Thymus (tissue), 11 donors: Measurements from ENCODE around the gene PPIP5K1. TPM values are rescaled to one million over a fixed set of nuclear protein-coding genes. Genes with fewer than 3 reads are reported as not detected.

ENCODE experiments used
- DNase-seq, 9 donors: peaks; one replicate each; pipeline ENCODE4 v3.0.0-alpha.2; 2013; ENCODE audit warnings: low spot score in 9 of 9, low read depth in 6 of 9, missing footprints in 1 of 9
- H3K27ac ChIP-seq, 2 donors: one replicate each; pipeline ENCODE4 v1.5.1; 2013; ENCODE audit warnings: control low read depth in 1 of 2, low read depth in 1 of 2, low read length in 1 of 2, mild to moderate bottlenecking in 1 of 2, moderate library complexity in 1 of 2
- H3K27me3 ChIP-seq, 2 donors: one replicate each; pipeline ENCODE4 v1.5.1; 2013; ENCODE audit warnings: low read length in 1 of 2; ENCODE audit not compliant: control insufficient read depth in 2 of 2, insufficient read depth in 1 of 2
- H3K36me3 ChIP-seq, 2 donors: one replicate each; pipeline ENCODE4 v1.5.1; 2013; ENCODE audit warnings: low read length in 1 of 2, mild to moderate bottlenecking in 1 of 2, moderate library complexity in 1 of 2; ENCODE audit not compliant: control insufficient read depth in 2 of 2, insufficient read depth in 2 of 2
- H3K4me1 ChIP-seq, 2 donors: one replicate each; pipeline ENCODE4 v1.5.1; 2013; ENCODE audit warnings: low read length in 2 of 2; ENCODE audit not compliant: control insufficient read depth in 2 of 2, insufficient read depth in 2 of 2
- H3K4me3 ChIP-seq, 2 donors: one replicate each; pipeline ENCODE4 v1.5.1; 2013; ENCODE audit warnings: low read length in 2 of 2, control low read depth in 1 of 2, mild to moderate bottlenecking in 1 of 2
- H3K9me3 ChIP-seq, 2 donors: one replicate each; pipeline ENCODE4 v1.5.1; 2013; ENCODE audit warnings: low read length in 1 of 2, mild to moderate bottlenecking in 1 of 2; ENCODE audit not compliant: control insufficient read depth in 2 of 2, insufficient read depth in 1 of 2
- WGBS: extraction: QIAGEN DNeasy Blood & Tissue Kit; methylation state at CpG from one replicate; pipeline ENCODE4 v1.1.7; 2013; 5-methylcytosine and 5-hydroxymethylcytosine counted together
- polyA plus RNA-seq: library from polyadenylated mRNA; stranded (reverse); fragments of 200-250 nt; gene quantifications from one replicate; pipeline ENCODE4 v1.2.3, GENCODE V29; 2013
- total RNA-seq: library from RNA; stranded (reverse); fragments of 120-200 nt; gene quantifications from one replicate; pipeline ENCODE4 v1.2.4, GENCODE V29; 2013
- donor health status: healthy.

Gene PPIP5K1
- total and polyA plus RNA-seq, 2 donors, result 4.6 to 5.7 TPM

DNA sequence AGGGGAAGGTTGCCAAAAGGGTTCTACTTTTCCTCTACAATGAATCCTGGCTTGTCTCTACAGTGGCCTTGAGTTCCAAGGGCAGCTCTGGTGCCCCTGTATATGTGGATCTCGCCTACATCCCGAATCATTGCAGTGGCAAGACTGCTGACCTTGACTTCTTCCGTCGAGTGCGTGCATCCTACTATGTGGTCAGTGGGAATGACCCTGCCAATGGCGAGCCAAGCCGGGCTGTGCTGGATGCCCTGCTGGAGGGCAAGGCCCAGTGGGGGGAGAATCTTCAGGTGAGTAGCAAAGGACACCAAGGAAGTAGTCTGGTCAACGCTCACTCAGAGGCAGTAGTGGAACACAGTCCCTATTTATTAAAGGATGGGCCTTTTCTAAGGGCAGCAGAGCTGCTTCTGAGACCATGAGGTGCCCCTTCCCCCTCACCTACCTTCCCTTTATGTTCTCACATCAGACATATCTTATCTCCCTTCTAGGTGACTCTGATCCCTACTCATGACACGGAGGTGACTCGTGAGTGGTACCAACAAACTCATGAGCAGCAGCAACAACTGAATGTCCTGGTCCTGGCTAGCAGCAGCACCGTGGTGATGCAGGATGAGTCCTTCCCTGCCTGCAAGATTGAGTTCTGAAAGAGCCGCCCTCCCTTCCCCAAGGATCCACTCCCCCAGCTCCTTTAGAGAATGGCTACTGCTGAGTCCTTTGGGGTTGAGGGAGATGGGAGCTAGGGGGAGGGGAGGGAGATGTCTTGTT, 60.2 kb downstream of the PPIP5K1 start:
- H3K4me3 ChIP-seq, result no peak overlapping the region
- WGBS, result 97% methylated on average over 12 of the region's 12 CpGs
- no peak overlapping the region for H3K27ac ChIP-seq
- peaks cover 4 to 7% of the 10 kb centered on the region in 2 donors for H3K4me1 ChIP-seq
- H3K27me3 ChIP-seq, result no peaks in the 10 kb centered on the region
- no peak for DNase-seq
- no peaks in the 10 kb centered on the region for H3K9me3 ChIP-seq
- H3K36me3 ChIP-seq, result peaks cover 54 to 72% of the 10 kb centered on the region in 2 donors

DNA sequence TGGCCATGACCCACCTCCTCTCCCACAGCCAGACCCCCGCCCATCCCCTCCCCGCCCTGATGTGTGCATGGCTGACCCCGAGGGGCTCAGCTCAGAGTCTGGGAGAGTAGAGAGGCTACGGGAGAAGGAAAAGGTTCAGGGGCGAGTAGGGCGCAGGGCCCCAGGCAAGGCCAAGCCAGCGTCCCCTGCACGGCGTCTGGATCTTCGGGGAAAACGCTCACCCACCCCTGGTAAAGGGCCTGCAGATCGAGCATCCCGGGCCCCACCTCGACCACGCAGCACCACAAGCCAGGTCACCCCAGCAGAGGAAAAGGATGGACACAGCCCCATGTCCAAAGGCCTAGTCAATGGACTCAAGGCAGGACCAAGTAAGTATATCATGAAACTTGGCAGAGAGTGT, 60.9 kb downstream of the PPIP5K1 start:
- Histone ChIP-seq H3K36me3 (peaks cover 54 to 67% of the 10 kb centered on the region in 2 donors), H3K27ac (no peak overlapping the region), H3K9me3 (no peaks in the 10 kb centered on the region), H3K4me1 (peaks cover 5 to 13% of the 10 kb centered on the region in 2 donors), H3K27me3 (no peaks in the 10 kb centered on the region), H3K4me3 (no peak overlapping the region)
- DNase-seq, result no peak
- 97% methylated on average over 15 of the region's 15 CpGs for WGBS

- 95% methylated on average over 11 of the region's 11 CpGs for WGBS
- no peak for DNase-seq
- Histone ChIP-seq H3K27ac (no peak overlapping the region), H3K4me3 (no peak overlapping the region), H3K4me1 (peaks cover 5 to 18% of the 10 kb centered on the region in 2 donors), H3K27me3 (no peaks in the 10 kb centered on the region), H3K9me3 (no peaks in the 10 kb centered on the region), H3K36me3 (peaks cover 59 to 69% of the 10 kb centered on the region in 2 donors)
Measured at GRCh38 chr15:43528542-43529007, 61.4 kb downstream of the PPIP5K1 start.

DNA sequence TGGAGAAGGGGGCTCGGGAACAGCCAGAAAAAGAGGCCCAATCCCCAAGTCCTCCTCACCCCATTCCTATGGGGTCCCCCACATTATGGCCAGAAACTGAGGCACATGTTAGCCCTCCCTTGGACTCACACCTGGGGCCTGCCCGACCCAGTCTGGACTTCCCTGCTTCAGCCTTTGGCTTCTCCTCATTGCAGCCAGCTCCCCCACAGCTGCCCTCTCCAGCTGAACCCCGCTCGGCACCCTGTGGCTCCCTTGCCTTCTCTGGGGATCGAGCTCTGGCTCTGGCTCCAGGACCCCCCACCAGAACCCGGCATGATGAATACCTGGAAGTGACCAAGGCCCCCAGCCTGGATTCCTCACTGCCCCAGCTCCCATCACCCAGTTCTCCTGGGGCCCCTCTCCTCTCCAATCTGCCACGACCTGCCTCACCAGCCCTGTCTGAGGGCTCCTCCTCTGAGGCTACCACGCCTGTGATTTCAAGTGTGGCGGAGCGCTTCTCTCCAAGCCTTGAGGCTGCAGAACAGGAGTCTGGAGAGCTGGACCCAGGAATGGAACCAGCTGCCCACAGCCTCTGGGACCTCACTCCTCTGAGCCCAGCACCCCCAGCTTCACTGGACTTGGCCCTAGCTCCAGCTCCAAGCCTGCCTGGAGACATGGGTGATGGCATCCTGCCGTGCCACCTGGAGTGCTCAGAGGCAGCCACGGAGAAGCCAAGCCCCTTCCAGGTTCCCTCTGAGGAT, 62.0 kb downstream of the PPIP5K1 start:
- Histone ChIP-seq H3K9me3 (no peaks in the 10 kb centered on the region), H3K4me3 (no peak overlapping the region), H3K36me3 (peaks cover 65 to 75% of the 10 kb centered on the region in 2 donors), H3K27me3 (no peaks in the 10 kb centered on the region), H3K4me1 (peaks cover 5 to 21% of the 10 kb centered on the region in 2 donors), H3K27ac (no peak overlapping the region)
- no peak for DNase-seq
- WGBS, result 96% methylated on average over 12 of the region's 12 CpGs

DNA sequence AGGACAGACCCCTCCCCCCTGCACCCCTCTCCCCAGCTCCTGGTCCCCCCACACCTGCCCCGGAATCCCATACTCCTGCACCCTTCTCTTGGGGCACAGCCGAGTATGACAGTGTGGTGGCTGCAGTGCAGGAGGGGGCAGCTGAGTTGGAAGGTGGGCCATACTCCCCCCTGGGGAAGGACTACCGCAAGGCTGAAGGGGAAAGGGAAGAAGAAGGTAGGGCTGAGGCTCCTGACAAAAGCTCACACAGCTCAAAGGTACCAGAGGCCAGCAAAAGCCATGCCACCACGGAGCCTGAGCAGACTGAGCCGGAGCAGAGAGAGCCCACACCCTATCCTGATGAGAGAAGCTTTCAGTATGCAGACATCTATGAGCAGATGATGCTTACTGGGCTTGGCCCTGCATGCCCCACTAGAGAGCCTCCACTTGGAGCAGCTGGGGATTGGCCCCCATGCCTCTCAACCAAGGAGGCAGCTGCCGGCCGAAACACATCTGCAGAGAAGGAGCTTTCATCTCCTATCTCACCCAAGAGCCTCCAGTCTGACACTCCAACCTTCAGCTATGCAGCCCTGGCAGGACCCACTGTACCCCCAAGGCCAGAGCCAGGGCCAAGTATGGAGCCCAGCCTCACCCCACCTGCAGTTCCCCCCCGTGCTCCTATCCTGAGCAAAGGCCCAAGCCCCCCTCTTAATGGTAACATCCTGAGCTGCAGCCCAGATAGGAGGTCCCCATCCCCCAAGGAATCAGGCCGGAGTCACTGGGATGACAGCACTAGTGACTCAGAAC, 62.8 kb downstream of the PPIP5K1 start:
- Histone ChIP-seq H3K27ac (no peak overlapping the region), H3K4me3 (no peak overlapping the region), H3K4me1 (peaks cover 5 to 21% of the 10 kb centered on the region in 2 donors), H3K36me3 (peaks cover 73 to 83% of the 10 kb centered on the region in 2 donors), H3K27me3 (no peaks in the 10 kb centered on the region), H3K9me3 (no peaks in the 10 kb centered on the region)
- WGBS, result 97% methylated on average over 9 of the region's 9 CpGs
- no peak for DNase-seq

DNA sequence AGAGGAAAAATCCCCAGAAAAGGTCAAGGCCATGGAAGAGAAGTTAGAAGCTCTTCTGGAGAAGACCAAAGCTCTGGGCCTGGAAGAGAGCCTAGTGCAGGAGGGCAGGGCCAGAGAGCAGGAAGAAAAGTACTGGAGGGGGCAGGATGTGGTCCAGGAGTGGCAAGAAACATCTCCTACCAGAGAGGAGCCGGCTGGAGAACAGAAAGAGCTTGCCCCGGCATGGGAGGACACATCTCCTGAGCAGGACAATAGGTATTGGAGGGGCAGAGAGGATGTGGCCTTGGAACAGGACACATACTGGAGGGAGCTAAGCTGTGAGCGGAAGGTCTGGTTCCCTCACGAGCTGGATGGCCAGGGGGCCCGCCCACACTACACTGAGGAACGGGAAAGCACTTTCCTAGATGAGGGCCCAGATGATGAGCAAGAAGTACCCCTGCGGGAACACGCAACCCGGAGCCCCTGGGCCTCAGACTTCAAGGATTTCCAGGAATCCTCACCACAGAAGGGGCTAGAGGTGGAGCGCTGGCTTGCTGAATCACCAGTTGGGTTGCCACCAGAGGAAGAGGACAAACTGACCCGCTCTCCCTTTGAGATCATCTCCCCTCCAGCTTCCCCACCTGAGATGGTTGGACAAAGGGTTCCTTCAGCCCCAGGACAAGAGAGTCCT, 63.6 kb downstream of the PPIP5K1 start:
- H3K27me3 ChIP-seq, result no peaks in the 10 kb centered on the region
- H3K27ac ChIP-seq, result no peak overlapping the region
- WGBS, result 96% methylated on average over 11 of the region's 11 CpGs
- H3K4me3 ChIP-seq, result no peak overlapping the region
- peaks cover 0 to 3% of the 10 kb centered on the region in 2 donors for H3K9me3 ChIP-seq
- peaks cover 5 to 21% of the 10 kb centered on the region in 2 donors for H3K4me1 ChIP-seq
- DNase-seq, result no peak
- peaks cover 81 to 88% of the 10 kb centered on the region in 2 donors for H3K36me3 ChIP-seq

- 87% methylated on average over 4 of the region's 4 CpGs for WGBS
- Histone ChIP-seq H3K4me1 (peaks cover 7 to 22% of the 10 kb centered on the region in 2 donors), H3K4me3 (no peak overlapping the region), H3K27me3 (no peaks in the 10 kb centered on the region), H3K27ac (peak overlapping the region in 1 of 2 donors; percentile 34), H3K36me3 (peaks cover 82 to 89% of the 10 kb centered on the region in 2 donors), H3K9me3 (peaks cover 0 to 3% of the 10 kb centered on the region in 2 donors)
- DNase-seq, result no peak
Measured at GRCh38 chr15:43525131-43525530, 64.9 kb downstream of the PPIP5K1 start.

DNA sequence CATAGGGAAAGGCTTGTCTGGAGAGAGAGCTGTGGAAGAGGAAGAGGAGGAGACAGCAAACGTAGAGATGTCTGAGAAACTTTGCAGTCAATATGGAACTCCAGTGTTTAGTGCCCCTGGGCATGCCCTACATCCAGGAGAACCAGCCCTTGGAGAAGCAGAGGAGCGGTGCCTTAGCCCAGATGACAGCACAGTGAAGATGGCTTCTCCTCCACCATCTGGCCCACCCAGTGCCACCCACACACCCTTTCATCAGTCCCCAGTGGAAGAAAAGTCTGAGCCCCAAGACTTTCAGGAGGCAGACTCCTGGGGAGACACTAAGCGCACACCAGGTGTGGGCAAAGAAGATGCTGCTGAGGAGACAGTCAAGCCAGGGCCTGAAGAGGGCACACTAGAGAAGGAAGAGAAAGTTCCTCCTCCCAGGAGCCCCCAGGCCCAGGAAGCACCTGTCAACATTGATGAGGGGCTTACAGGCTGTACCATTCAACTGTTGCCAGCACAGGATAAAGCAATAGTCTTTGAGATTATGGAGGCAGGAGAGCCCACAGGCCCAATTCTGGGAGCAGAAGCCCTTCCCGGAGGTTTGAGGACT, 65.7 kb downstream of the PPIP5K1 start:
- Histone ChIP-seq H3K27ac (peak overlapping the region in 1 of 2 donors; percentile 53), H3K36me3 (peaks cover 74 to 81% of the 10 kb centered on the region in 2 donors), H3K27me3 (no peaks in the 10 kb centered on the region), H3K9me3 (peaks cover 0 to 3% of the 10 kb centered on the region in 2 donors), H3K4me1 (peaks cover 13 to 30% of the 10 kb centered on the region in 2 donors), H3K4me3 (no peak overlapping the region)
- peak in 5 of 9 donors; percentile 24 to 77 (median 50) for DNase-seq
- 84% methylated on average over 4 of the region's 4 CpGs for WGBS
